H1 (cell line): Measurements from ENCODE around the gene PNLDC1. TPM values are rescaled to one million over a fixed set of nuclear protein-coding genes. Genes with fewer than 3 reads are reported as not detected.

ENCODE experiments used
- CTCF ChIA-PET: fragments of 300-600 bp; sonication (Branson Sonifier 250); formaldehyde crosslinking; loops from one replicate; lab custom pipeline; 2021; ENCODE audit not compliant: partially characterized antibody; lab: Charles Lee
- POLR2A ChIA-PET: fragments of 300-600 bp; sonication (Branson Sonifier 250); formaldehyde crosslinking; loops from one replicate; lab custom pipeline; 2021; ENCODE audit warnings: inconsistent platforms; ENCODE audit not compliant: partially characterized antibody; lab: Charles Lee
- DNase-seq, 2 experiments: peaks; one replicate each; pipeline versions ENCODE4 v3.0.0 to v3.0.0-alpha.2; 2010 to 2022; ENCODE audit warnings: low spot score in 2 of 2, low read depth in 1 of 2, mixed read lengths in 1 of 2
- FAIRE-seq: peaks from 2 replicates; lab custom pipeline; 2011; peaks lifted over from hg19 to GRCh38; lab: Jason Lieb, UNC
- H2AFZ ChIP-seq: 2 replicates; pipeline ENCODE4 v1.8.1; 2012; ENCODE audit warnings: low read length, inconsistent platforms
- H2AK5ac ChIP-seq: 2 replicates; pipeline ENCODE4 v1.6.1; 2013; ENCODE audit warnings: low read depth, low read length
- H2BK120ac ChIP-seq: replicated peaks from 2 replicates; pipeline ENCODE3; 2013; ENCODE audit warnings: low read depth, low read length, inconsistent platforms
- H2BK12ac ChIP-seq: 2 replicates; pipeline ENCODE4 v1.6.1; 2013; ENCODE audit warnings: low read depth, low read length
- H2BK15ac ChIP-seq: 2 replicates; pipeline ENCODE4 v1.6.1; 2013; ENCODE audit warnings: low read length
- H2BK20ac ChIP-seq: 2 replicates; pipeline ENCODE4 v1.6.1; 2013; ENCODE audit warnings: low read length
- H2BK5ac ChIP-seq: 2 replicates; pipeline ENCODE4 v1.6.1; 2013; ENCODE audit warnings: low read depth, low read length
- H3K14ac ChIP-seq: 2 replicates; pipeline ENCODE4 v1.6.1; 2013; ENCODE audit warnings: inconsistent platforms; ENCODE audit not compliant: insufficient read length
- H3K18ac ChIP-seq: 2 replicates; pipeline ENCODE4 v1.6.1; 2013; ENCODE audit warnings: low read length; ENCODE audit errors: extremely low read depth
- H3K23ac ChIP-seq: 2 replicates; pipeline ENCODE4 v1.6.1; 2013; ENCODE audit warnings: inconsistent platforms; ENCODE audit not compliant: insufficient read length
- H3K23me2 ChIP-seq: 2 replicates; pipeline ENCODE4 v1.6.1; 2013; ENCODE audit warnings: low read depth, low read length
- H3K27ac ChIP-seq: 2 replicates; pipeline ENCODE4 v1.6.1; 2011; ENCODE audit warnings: low read depth, low read length, inconsistent platforms
- H3K27me3 ChIP-seq, 4 experiments: replicated peaks in 1 of 4; 1 replicate in 1 of 4; 2 replicates in 3 of 4; pipeline versions ENCODE4 v1.6.1 to v1.8.1; 2011 to 2013; ENCODE audit warnings: low read length in 3 of 4, mild to moderate bottlenecking in 3 of 4, inconsistent platforms in 2 of 4, mixed read lengths in 2 of 4, moderate library complexity in 1 of 4; ENCODE audit not compliant: control insufficient read depth in 3 of 4, insufficient read depth in 3 of 4; ENCODE audit errors: extremely low read depth in 1 of 4
- H3K36me3 ChIP-seq, 4 experiments: 2 replicates each; pipeline versions ENCODE4 v1.6.1 to v1.8.1; 2011 to 2013; ENCODE audit warnings: mild to moderate bottlenecking in 4 of 4, low read length in 3 of 4, moderate library complexity in 2 of 4, control low read depth in 1 of 4, inconsistent platforms in 1 of 4; ENCODE audit not compliant: insufficient read depth in 4 of 4, control insufficient read depth in 2 of 4
- H3K4ac ChIP-seq: replicated peaks from 2 replicates; pipeline ENCODE3; 2013; ENCODE audit warnings: low read length, low read depth, mixed read lengths, inconsistent platforms; ENCODE audit not compliant: insufficient read length
- H3K4me1 ChIP-seq, 4 experiments: replicated peaks in 1 of 4; 1 replicate in 1 of 4; 2 replicates in 3 of 4; pipeline versions ENCODE4 v1.6.1 to v1.8.1; 2011 to 2013; ENCODE audit warnings: low read length in 3 of 4, inconsistent platforms in 2 of 4, mixed read lengths in 1 of 4; ENCODE audit not compliant: insufficient read depth in 4 of 4, control insufficient read depth in 3 of 4
- H3K4me2 ChIP-seq, 2 experiments: 2 replicates each; pipeline versions ENCODE4 v1.6.1 to v1.8.1; 2011 to 2013; ENCODE audit warnings: low read depth in 2 of 2, low read length in 2 of 2, control low read depth in 1 of 2, inconsistent platforms in 1 of 2, mild to moderate bottlenecking in 1 of 2; ENCODE audit not compliant: insufficient read depth in 1 of 2
- H3K4me3 ChIP-seq, 4 experiments: fragments of 200-600, 300-600 bp in 1 of 4; sonication (generic), shearing (Covaris generic), sonication (Bioruptor Twin) in 1 of 4; 2 replicates each; pipeline versions ENCODE4 v1.5.1 to v1.8.1; 2011 to 2016; ENCODE audit warnings: low read length in 4 of 4, low read depth in 3 of 4, control low read depth in 2 of 4, inconsistent platforms in 2 of 4, mild to moderate bottlenecking in 2 of 4, mixed read lengths in 1 of 4, moderate library complexity in 1 of 4; ENCODE audit not compliant: insufficient read depth in 2 of 4; ENCODE audit errors: extremely low read depth in 1 of 4
- H3K56ac ChIP-seq: replicated peaks from 2 replicates; pipeline ENCODE3; 2013; ENCODE audit warnings: low read depth, mild to moderate bottlenecking, mixed read lengths, low read length, inconsistent platforms; ENCODE audit not compliant: insufficient read length
- H3K79me1 ChIP-seq: 2 replicates; pipeline ENCODE4 v1.6.1; 2013; ENCODE audit warnings: low read depth, low read length, control low read depth
- H3K79me2 ChIP-seq, 2 experiments: 2 replicates each; pipeline versions ENCODE4 v1.6.1 to v1.8.1; 2012 to 2013; ENCODE audit warnings: low read length in 2 of 2, mild to moderate bottlenecking in 2 of 2, inconsistent platforms in 1 of 2; ENCODE audit not compliant: insufficient read depth in 2 of 2, control insufficient read depth in 1 of 2
- H3K9ac ChIP-seq, 4 experiments: replicated peaks in 1 of 4; 1 replicate in 1 of 4; 2 replicates in 3 of 4; pipeline versions ENCODE4 v1.6.1 to v1.8.1; 2011 to 2013; ENCODE audit warnings: low read depth in 3 of 4, low read length in 3 of 4, control low read depth in 2 of 4, mild to moderate bottlenecking in 2 of 4, moderate library complexity in 2 of 4, inconsistent platforms in 1 of 4; ENCODE audit errors: extremely low read depth in 1 of 4
- H3K9me3 ChIP-seq, 2 experiments: 2 replicates each; pipeline versions ENCODE4 v1.6.1 to v1.8.1; 2012 to 2013; ENCODE audit warnings: mild to moderate bottlenecking in 2 of 2, moderate library complexity in 2 of 2, control low read depth in 1 of 2, inconsistent platforms in 1 of 2, low read depth in 1 of 2, low read length in 1 of 2, mixed read lengths in 1 of 2; ENCODE audit not compliant: insufficient read depth in 2 of 2
- H4K20me1 ChIP-seq, 2 experiments: replicated peaks in 1 of 2; 2 replicates each; pipeline versions ENCODE3 to v1.8.1; 2011 to 2013; ENCODE audit warnings: inconsistent platforms in 2 of 2, low read length in 2 of 2, mild to moderate bottlenecking in 1 of 2; ENCODE audit not compliant: insufficient read depth in 2 of 2, control insufficient read depth in 1 of 2
- H4K5ac ChIP-seq: 2 replicates; pipeline ENCODE4 v1.6.1; 2013; ENCODE audit warnings: low read length, low read depth, mixed read lengths, inconsistent platforms; ENCODE audit not compliant: insufficient read length
- H4K8ac ChIP-seq: 2 replicates; pipeline ENCODE4 v1.8.0; 2013; ENCODE audit warnings: mild to moderate bottlenecking, moderate library complexity, low read length, inconsistent platforms; ENCODE audit not compliant: insufficient read depth; ENCODE audit errors: extremely low read depth
- H4K91ac ChIP-seq: replicated peaks from 2 replicates; pipeline ENCODE3; 2013; ENCODE audit warnings: low read length, mixed read lengths, inconsistent platforms; ENCODE audit not compliant: insufficient read length
- ASH2L ChIP-seq: fragments of 200-600, 300-600 bp; sonication (generic); IDR thresholded peaks from one replicate; pipeline ENCODE4 v1.7.1; 2017; ENCODE audit warnings: low read length
- CBX5 ChIP-seq: fragments of 300-800, 300-1000 bp; sonication (generic); IDR thresholded peaks from 2 replicates; pipeline ENCODE4 v1.7.1; 2016; ENCODE audit warnings: antibody characterized with exemption, low read length, low read depth
- CEBPB ChIP-seq: IDR thresholded peaks from 2 replicates; pipeline ENCODE4 v1.6.1; 2012; ENCODE audit warnings: low read depth, low read length
- CTCF ChIP-seq, 3 experiments: IDR thresholded peaks; 1 replicate in 2 of 3; 2 replicates in 1 of 3; pipeline versions ENCODE4 v1.5.1 to v1.6.1; 2011; ENCODE audit warnings: low read length in 3 of 3, mild to moderate bottlenecking in 3 of 3, inconsistent platforms in 2 of 3, low read depth in 1 of 3, moderate library complexity in 1 of 3; ENCODE audit not compliant: insufficient read depth in 1 of 3; ENCODE audit errors: control extremely low read depth in 1 of 3
- KDM1A ChIP-seq: fragments of 200-600, 300-600 bp; sonication (generic); IDR thresholded peaks from 2 replicates; pipeline ENCODE4 v1.7.1; 2016; ENCODE audit warnings: mild to moderate bottlenecking, low read length, borderline replicate concordance
- POLR2AphosphoS5 ChIP-seq: IDR thresholded peaks from 2 replicates; pipeline ENCODE4 v1.6.1; 2011; ENCODE audit warnings: low read depth, low read length
- SP2 ChIP-seq: IDR thresholded peaks from 2 replicates; pipeline ENCODE4 v1.6.1; 2012; ENCODE audit warnings: mild to moderate bottlenecking, low read length, inconsistent platforms
- SP4 ChIP-seq: IDR thresholded peaks from 2 replicates; pipeline ENCODE4 v1.6.1; 2012; ENCODE audit warnings: low read length, inconsistent platforms
- ZNF274 ChIP-seq: IDR thresholded peaks from 2 replicates; pipeline ENCODE4 v1.7.0; 2012; ENCODE audit warnings: low read length, borderline replicate concordance; ENCODE audit errors: extremely low read depth
- WGBS, 2 experiments: shearing (Covaris generic) in 1 of 2; methylation state at CpG; one replicate each; pipeline versions ENCODE4 v1.1.6 to v1.1.7; 2013 to 2015; ENCODE audit warnings: low lambda C conversion rate in 2 of 2, mixed read lengths in 2 of 2, inconsistent platforms in 1 of 2, low coverage in 1 of 2, missing lambda C conversion rate in 1 of 2; ENCODE audit not compliant: insufficient replicate concordance in 2 of 2, insufficient coverage in 1 of 2, insufficient read length in 1 of 2; ENCODE audit errors: extremely low coverage in 1 of 2, missing lambda C conversion rate in 1 of 2; 5-methylcytosine and 5-hydroxymethylcytosine counted together
- polyA plus RNA-seq, 7 experiments: library from polyadenylated mRNA; depleted of rRNA in 3 of 7; stranded (reverse) in 5 of 7; unstranded in 2 of 7; fragments of >200 nt in 5 of 7; fragments of 200-250 nt in 2 of 7; gene quantifications; 1 replicate in 5 of 7; 2 replicates in 1 of 7; 4 replicates in 1 of 7; pipeline versions ENCODE4 v1.2.1 to v1.2.3, GENCODE V29; 2011 to 2013; ENCODE audit warnings: missing spikeins in 2 of 7, mixed read lengths in 2 of 7
- total RNA-seq: library from RNA; stranded (reverse); fragmentation: NEBNext Ultra II Directional; extraction: Animal tissue kit (Norgen Biotek cat#: 25700); gene quantifications from 2 replicates; pipeline ENCODE4 v1.2.1, GENCODE V29; 2021

The PNLDC1 gene
- total and polyA plus RNA-seq, 2 of the 8 experiments (the other 6 are each of a cell fraction or from before 2014, with no cell fraction given): 0.15 to 0.34 TPM

GRCh38 chr6:159789377-159790148 lies 10.5 kb upstream of the PNLDC1 start, which contains the start of gene TCP1:
TCP1 (minus strand) TSS chr6:159789602; CDS start chr6:159789468, 134 bp downstream.
- Histone ChIP-seq H3K4ac (peak within 1 kb of the TSS; percentile 76), H2BK12ac (peak within 1 kb of the TSS; percentile 22; the same call in 1 of the 2 replicates), H3K56ac (peak within 1 kb of the TSS; percentile 98), H4K91ac (peak within 1 kb of the TSS; percentile 95), H2BK120ac (peak within 1 kb of the TSS; percentile 38), H3K4me3 (peak within 1 kb of the TSS; percentile 78 to 94 (median 90)), H3K27me3 (no peaks in the 10 kb centered on the region), H3K14ac (no peak within 1 kb of the TSS), H2BK20ac (no peak within 1 kb of the TSS), H2AK5ac (no peak within 1 kb of the TSS; the same call in 1 of the 2 replicates), H3K4me1 (peaks cover 0 to 12% (median 7%) of the 10 kb centered on the region in 4 experiments; a peak in 4 of 7 replicates), H2BK5ac (peak within 1 kb of the TSS; percentile 98), H3K79me1 (no peaks in the 10 kb centered on the region; the same call in 1 of the 2 replicates), H2AFZ (0 out of 2 replicates have a peak within 1 kb of the TSS, but pooled peaks have one; percentile 21), H3K9ac (peak within 1 kb of the TSS; percentile 96 to 98 (median 97)), H3K27ac (peak within 1 kb of the TSS; percentile 91), H3K23ac (no peak within 1 kb of the TSS), H3K23me2 (peaks cover 7% of the 10 kb centered on the region), H4K5ac (peak within 1 kb of the TSS; percentile 87), H3K79me2 (peaks cover 20 to 85% of the 10 kb centered on the region in 2 experiments), H2BK15ac (no peak within 1 kb of the TSS), H3K18ac (peak within 1 kb of the TSS; percentile 100), H3K36me3 (peaks cover 6 to 65% (median 28%) of the 10 kb centered on the region in 4 experiments; a peak in 7 of 8 replicates), H4K20me1 (peaks cover 4 to 9% of the 10 kb centered on the region in 2 experiments), H4K8ac (peak within 1 kb of the TSS; percentile 98), H3K4me2 (peak within 1 kb of the TSS; percentile 81 to 99), H3K9me3 (no peaks in the 10 kb centered on the region)
- DNase-seq (peak; percentile 96 to 97), FAIRE-seq (peak; percentile 74)
- ChIA-PET CTCF (interaction anchor here (0.7 to 2.3 kb wide), 4 partner anchors 14 to 65 kb away, joined by 3 to 11 read pairs (median 4); no protein-coding TSS in a partner anchor), POLR2A (interaction anchor here (0.5 to 5.3 kb wide), 31 partner anchors 9 to 333 kb away, joined by 3 to 80 read pairs (median 6); partner anchors contain the start of genes ACAT2, IGF2R, PNLDC1 and SOD2)
- 3% methylated on average over 50 of the region's 64 CpGs; no CpG with 5 or more reads in 1 of the 2 experiments for WGBS, 2 experiments
- TF ChIP-seq KDM1A (no peak), SP2 (no peak), SP4 (no peak), CBX5 (no peak), POLR2AphosphoS5 (peak; percentile 96), CTCF (IDR thresholded peaks at IDR 0.05; ENCODE audit: control extremely low read depth in 1 of 3, insufficient read depth in 1 of 3, low read depth in 1 of 3, low read length in 3 of 3) (no peak; a peak in 1 of 4 replicates), ZNF274 (no peak), ASH2L (peak; percentile 14), CEBPB (no peak)
